GM19328 (cell line): ENCODE data around the gene INPP4A.

Source experiments
- ATAC-seq: cut with Tn5 transposase; IDR thresholded peaks from one replicate; pipeline ENCODE4 v1.9.1; 2021; ENCODE audit warnings: mild to moderate bottlenecking, moderate library complexity; ENCODE audit not compliant: unreplicated experiment

The INPP4A gene

GRCh38 chr2:98558852-98559530 lies 114.3 kb downstream of the INPP4A start:
- ATAC-seq = no peak

- ATAC-seq = no peak
Measured at GRCh38 chr2:98559581-98559980, 114.9 kb downstream of the INPP4A start.

- ATAC-seq = no peak
Measured at GRCh38 chr2:98560256-98560771, 115.7 kb downstream of the INPP4A start.

GRCh38 chr2:98561018-98561417 lies 116.4 kb downstream of the INPP4A start:
- no peak for ATAC-seq

GRCh38 chr2:98561902-98562695 lies 117.4 kb downstream of the INPP4A start:
- ATAC-seq = no peak

GRCh38 chr2:98563394-98563793 lies 118.7 kb downstream of the INPP4A start:
- no peak for ATAC-seq

- no peak for ATAC-seq
Measured at GRCh38 chr2:98564541-98565132, 120.0 kb downstream of the INPP4A start.

- no peak for ATAC-seq
Measured at GRCh38 chr2:98565286-98565860, 120.7 kb downstream of the INPP4A start.

- ATAC-seq = no peak
Measured at GRCh38 chr2:98565941-98566340, 121.3 kb downstream of the INPP4A start.

- no peak for ATAC-seq
Measured at GRCh38 chr2:98568161-98568956, 123.7 kb downstream of the INPP4A start.

GRCh38 chr2:98569197-98569793 lies 124.6 kb downstream of the INPP4A start:
- no peak for ATAC-seq

- ATAC-seq = no peak
Measured at GRCh38 chr2:98569915-98570314, 125.3 kb downstream of the INPP4A start.

- no peak for ATAC-seq
Measured at GRCh38 chr2:98570356-98570755, 125.7 kb downstream of the INPP4A start.

GRCh38 chr2:98571121-98571701 lies 126.6 kb downstream of the INPP4A start:
- no peak for ATAC-seq

GRCh38 chr2:98571796-98572195 lies 127.1 kb downstream of the INPP4A start:
- no peak for ATAC-seq

GRCh38 chr2:98572211-98572610 lies 127.6 kb downstream of the INPP4A start:
- ATAC-seq = no peak

- no peak for ATAC-seq
Measured at GRCh38 chr2:98572676-98573075, 128.0 kb downstream of the INPP4A start.

- no peak for ATAC-seq
Measured at GRCh38 chr2:98573426-98573825, 128.8 kb downstream of the INPP4A start.

- ATAC-seq = no peak
Measured at GRCh38 chr2:98576666-98577312, 132.1 kb downstream of the INPP4A start.
